ENCODE measurements around the gene OR6B1. TPM values are rescaled to one million over a fixed set of nuclear protein-coding genes. Genes with fewer than 3 reads are reported as not detected.

The OR6B1 gene
- not detected in 2 replicates for total RNA-seq

GRCh38 chr7:144000020-144000419 is at the start of gene OR6B1:
OR6B1 (plus strand) TSS chr7:144000320; CDS start chr7:144003997, 3,677 bp downstream.

GRCh38 chr7:143954544-143954943 is 45.6 kb upstream of the OR6B1 start, which contains the start of gene OR2F1:
OR2F1 (plus strand) TSS chr7:143954844; CDS start chr7:143959971, 5,127 bp downstream.

GRCh38 chr7:144048648-144049047 is 48.5 kb downstream of the OR6B1 start, which contains the start of gene OR2A5:
OR2A5 (plus strand) TSS chr7:144048948; CDS start chr7:144050402, 1,454 bp downstream.

Other genes starting within 250 kb of the OR6B1 start
- 0.22 TPM in 1 of 2 replicates, not detected in the other for gene CTAGE6, start 242.6 kb upstream of the OR6B1 start, total RNA-seq
- gene TCAF1, start 98.1 kb upstream of the OR6B1 start, total RNA-seq: 64.6 and 77.6 TPM in 2 replicates
- gene OR2F2, start 65.1 kb upstream of the OR6B1 start, total RNA-seq: not detected in 2 replicates
- not detected in 2 replicates for gene OR2F1, start 45.5 kb upstream of the OR6B1 start, total RNA-seq
- not detected in 2 replicates for gene OR2A5, start 48.6 kb downstream of the OR6B1 start, total RNA-seq
- gene OR2A25, start 69.5 kb downstream of the OR6B1 start, total RNA-seq: not detected in 2 replicates
- gene OR2A12, start 86.0 kb downstream of the OR6B1 start, total RNA-seq: not detected in 2 replicates
- not detected in 2 replicates for gene OR2A2, start 109.3 kb downstream of the OR6B1 start, total RNA-seq
- gene OR2A14, start 122.9 kb downstream of the OR6B1 start, total RNA-seq: not detected in 2 replicates
- 0.86 and 0.88 TPM in 2 replicates for gene CTAGE4, start 183.1 kb downstream of the OR6B1 start, total RNA-seq
- 0.66 and 1.1 TPM in 2 replicates for gene ARHGEF35, start 195.5 kb downstream of the OR6B1 start, total RNA-seq
- not detected in 2 replicates for gene OR2A42, start 239.3 kb downstream of the OR6B1 start, total RNA-seq